IMR-90 (cell line): Measurements from ENCODE around the gene TMEM132A.

Experiments
- BHLHE40 ChIP-seq: fragments of 150-350 bp; IDR thresholded peaks from 2 replicates; pipeline ENCODE4 v1.6.1; 2016; ENCODE audit warnings: mild to moderate bottlenecking, low read depth, low read length
- CEBPB ChIP-seq: IDR thresholded peaks from 2 replicates; pipeline ENCODE4 v1.6.1; 2012; ENCODE audit warnings: low read depth, low read length, improper control_type of control experiment
- CHD1 ChIP-seq: IDR thresholded peaks from 2 replicates; pipeline ENCODE4 v1.6.1; 2012; ENCODE audit warnings: low read depth, low read length, improper control_type of control experiment
- CTCF ChIP-seq: conservative IDR thresholded peaks from 2 replicates; pipeline ENCODE4 v1.5.1; 2012; ENCODE audit warnings: mild to moderate bottlenecking, low read depth, low read length, improper control_type of control experiment
- FOS ChIP-seq: fragments of 150-350 bp; IDR thresholded peaks from 2 replicates; pipeline ENCODE4 v1.6.1; 2016; ENCODE audit warnings: low read depth, low read length
- MAZ ChIP-seq: IDR thresholded peaks from 2 replicates; pipeline ENCODE4 v1.6.1; 2012; ENCODE audit warnings: low read depth, mild to moderate bottlenecking, low read length, improper control_type of control experiment, moderate library complexity, borderline replicate concordance
- MXI1 ChIP-seq: IDR thresholded peaks from 2 replicates; pipeline ENCODE4 v1.6.1; 2012; ENCODE audit warnings: low read depth, mild to moderate bottlenecking, low read length, moderate library complexity, borderline replicate concordance
- POLR2A ChIP-seq: IDR thresholded peaks from 2 replicates; pipeline ENCODE4 v1.6.1; 2012; ENCODE audit warnings: mild to moderate bottlenecking, low read depth, low read length
- RAD21 ChIP-seq: IDR thresholded peaks from 2 replicates; pipeline ENCODE4 v1.6.1; 2012; ENCODE audit warnings: low read length, improper control_type of control experiment
- RFX5 ChIP-seq: IDR thresholded peaks from 2 replicates; pipeline ENCODE4 v1.8.0; 2012; ENCODE audit warnings: low read depth, mild to moderate bottlenecking, low read length, moderate library complexity

DNA sequence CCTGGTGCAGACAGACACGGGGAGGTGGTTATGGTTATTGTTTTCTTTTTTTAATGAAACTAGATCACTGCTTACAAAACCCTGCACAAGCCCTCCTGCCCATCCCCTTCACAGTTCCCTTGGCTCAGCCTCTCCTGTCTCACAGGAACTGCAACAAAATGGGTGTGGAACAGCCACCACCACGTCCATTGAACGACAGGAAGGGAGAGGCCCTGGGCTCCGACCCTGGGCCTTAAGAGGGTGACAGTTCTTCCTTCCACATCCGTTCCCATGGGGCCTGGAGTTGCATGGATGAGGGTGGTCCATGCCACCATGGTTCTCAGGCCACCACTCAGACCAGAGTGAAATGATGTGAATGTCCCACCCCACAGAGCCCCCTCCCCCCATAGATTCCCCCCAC, 33.6 kb upstream of the TMEM132A start:
- TF ChIP-seq CTCF, result no peak
- TF ChIP-seq BHLHE40, result no peak
- TF ChIP-seq POLR2A, result no peak
- no peak for TF ChIP-seq CHD1
- no peak for TF ChIP-seq FOS
- no peak for TF ChIP-seq RAD21
- no peak for TF ChIP-seq CEBPB
- no peak for TF ChIP-seq MAZ
- TF ChIP-seq RFX5, result no peak
- no peak for TF ChIP-seq MXI1
